ENCODE results near the gene CERS6.

DNA sequence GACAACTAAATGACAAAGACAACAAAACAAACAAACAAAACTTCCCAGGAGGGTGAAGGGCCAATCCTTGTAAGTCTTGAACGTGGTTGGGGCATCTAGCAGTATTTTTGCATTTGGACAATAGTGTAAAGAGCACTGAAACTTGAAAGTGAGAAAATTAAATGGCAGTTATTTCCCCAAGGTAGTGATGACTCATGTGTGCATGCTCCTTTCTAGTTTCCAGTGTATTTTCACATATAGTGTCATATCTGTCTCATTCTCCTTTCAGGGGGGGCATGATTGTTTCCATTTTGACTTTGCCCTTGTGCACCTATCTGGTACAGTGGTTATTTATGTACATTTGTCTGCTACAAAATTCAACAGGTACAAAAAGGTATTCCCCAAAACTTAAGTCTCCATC, 39.5 kb downstream of the CERS6 start:
- TF ChIP-seq POLR2A (IDR thresholded peaks at IDR 0.05): no peak
- TF ChIP-seq, protein P1, sequence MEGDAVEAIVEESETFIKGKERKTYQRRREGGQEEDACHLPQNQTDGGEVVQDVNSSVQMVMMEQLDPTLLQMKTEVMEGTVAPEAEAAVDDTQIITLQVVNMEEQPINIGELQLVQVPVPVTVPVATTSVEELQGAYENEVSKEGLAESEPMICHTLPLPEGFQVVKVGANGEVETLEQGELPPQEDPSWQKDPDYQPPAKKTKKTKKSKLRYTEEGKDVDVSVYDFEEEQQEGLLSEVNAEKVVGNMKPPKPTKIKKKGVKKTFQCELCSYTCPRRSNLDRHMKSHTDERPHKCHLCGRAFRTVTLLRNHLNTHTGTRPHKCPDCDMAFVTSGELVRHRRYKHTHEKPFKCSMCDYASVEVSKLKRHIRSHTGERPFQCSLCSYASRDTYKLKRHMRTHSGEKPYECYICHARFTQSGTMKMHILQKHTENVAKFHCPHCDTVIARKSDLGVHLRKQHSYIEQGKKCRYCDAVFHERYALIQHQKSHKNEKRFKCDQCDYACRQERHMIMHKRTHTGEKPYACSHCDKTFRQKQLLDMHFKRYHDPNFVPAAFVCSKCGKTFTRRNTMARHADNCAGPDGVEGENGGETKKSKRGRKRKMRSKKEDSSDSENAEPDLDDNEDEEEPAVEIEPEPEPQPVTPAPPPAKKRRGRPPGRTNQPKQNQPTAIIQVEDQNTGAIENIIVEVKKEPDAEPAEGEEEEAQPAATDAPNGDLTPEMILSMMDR (IDR thresholded peaks at IDR 0.05): no peak
